PC-9 (cell line): ENCODE measurements around the gene C3. TPM values are rescaled to one million over a fixed set of nuclear protein-coding genes. Genes with fewer than 3 reads are reported as not detected.

Source experiments
- BruUV-seq: library from RNA; stranded (reverse); fragments of 400-500 nt; replicated peaks from 2 replicates; lab custom pipeline; 2021; lab: Mats Ljungman, UMichigan
- CTCF ChIA-PET: fragments of 300-600 bp; sonication (Branson Sonifier 250); formaldehyde crosslinking; loops from one replicate; lab custom pipeline; 2022; ENCODE audit warnings: antibody characterized with exemption; lab: Charles Lee
- POLR2A ChIA-PET: fragments of 300-600 bp; sonication (Branson Sonifier 250); formaldehyde crosslinking; loops from one replicate; lab custom pipeline; 2022; ENCODE audit warnings: antibody characterized with exemption; ENCODE audit not compliant: unreplicated experiment; lab: Charles Lee
- DNase-seq, 2 experiments: peaks; one replicate each; pipeline versions ENCODE4 v3.0.0 to v3.0.0-alpha.2; 2015 to 2022; ENCODE audit warnings: mixed read lengths in 1 of 2
- H2AFZ ChIP-seq: fragments of 200-600 bp; sonication (generic); 2 replicates; pipeline ENCODE4 v1.8.1; 2017; ENCODE audit warnings: antibody characterized with exemption
- H3F3A ChIP-seq: fragments of 200-600 bp; sonication (generic); 2 replicates; pipeline ENCODE4 v1.8.1; 2017; ENCODE audit warnings: antibody characterized with exemption, mild to moderate bottlenecking, low read depth; ENCODE audit not compliant: insufficient read depth
- H3K27ac ChIP-seq: fragments of 200-600 bp; sonication (generic); 2 replicates; pipeline ENCODE4 v1.6.1; 2016; ENCODE audit warnings: mixed run types
- H3K27me3 ChIP-seq: fragments of 200-600 bp; sonication (generic); 2 replicates; pipeline ENCODE4 v1.6.1; 2016; ENCODE audit warnings: low read depth, mixed run types; ENCODE audit not compliant: insufficient read depth
- H3K36me3 ChIP-seq: fragments of 200-600 bp; sonication (generic); 2 replicates; pipeline ENCODE4 v1.6.1; 2016; ENCODE audit warnings: low read depth, mixed run types
- H3K4me1 ChIP-seq: fragments of 200-600 bp; sonication (generic); replicated peaks from 2 replicates; pipeline ENCODE4 v1.6.1; 2016; ENCODE audit warnings: mixed run types; ENCODE audit not compliant: insufficient read depth
- H3K4me2 ChIP-seq: fragments of 200-600 bp; sonication (generic); 2 replicates; pipeline ENCODE4 v1.6.1; 2017; ENCODE audit warnings: mixed run types
- H3K4me3 ChIP-seq: fragments of 200-600 bp; sonication (generic); 2 replicates; pipeline ENCODE4 v1.6.1; 2016; ENCODE audit warnings: mixed run types
- H3K79me2 ChIP-seq: fragments of 200-600 bp; sonication (generic); 2 replicates; pipeline ENCODE4 v1.6.1; 2017; ENCODE audit warnings: low read depth, mixed run types
- H3K9me2 ChIP-seq: fragments of 200-600 bp; sonication (generic); 2 replicates; pipeline ENCODE4 v1.8.1; 2017; ENCODE audit warnings: mild to moderate bottlenecking; ENCODE audit not compliant: insufficient read depth
- H3K9me3 ChIP-seq: fragments of 200-600 bp; sonication (generic); 2 replicates; pipeline ENCODE4 v1.8.1; 2016; ENCODE audit warnings: low read depth; ENCODE audit not compliant: insufficient read depth
- H4K20me1 ChIP-seq: fragments of 200-600 bp; sonication (generic); 2 replicates; pipeline ENCODE4 v1.8.1; 2017; ENCODE audit not compliant: insufficient read depth
- EZH2 ChIP-seq: fragments of 200-600 bp; sonication (generic); IDR thresholded peaks from 2 replicates; pipeline ENCODE4 v1.8.0; 2017; ENCODE audit warnings: antibody characterized with exemption, low read depth
- intact Hi-C: fragments of 100-400 bp; cut with micrococcal nuclease; formaldehyde crosslinking; loops from one replicate; pipeline ENCODE4 v1.10.0; 2022; ENCODE audit not compliant: unreplicated experiment
- total RNA-seq: library from RNA; stranded (reverse); gene quantifications from 2 replicates; pipeline ENCODE4 v1.2.3, GENCODE V29; 2021
- TF ChIP-seq, protein P1 (sequence below): fragments of 200-600 bp; sonication (generic); conservative IDR thresholded peaks from 2 replicates; pipeline ENCODE4 v1.6.1; 2017; ENCODE audit warnings: mixed run types, antibody characterized with exemption, mild to moderate bottlenecking, moderate library complexity

The C3 gene
- total RNA-seq, 1 experiment from 2014 or later = 130 TPM

DNA sequence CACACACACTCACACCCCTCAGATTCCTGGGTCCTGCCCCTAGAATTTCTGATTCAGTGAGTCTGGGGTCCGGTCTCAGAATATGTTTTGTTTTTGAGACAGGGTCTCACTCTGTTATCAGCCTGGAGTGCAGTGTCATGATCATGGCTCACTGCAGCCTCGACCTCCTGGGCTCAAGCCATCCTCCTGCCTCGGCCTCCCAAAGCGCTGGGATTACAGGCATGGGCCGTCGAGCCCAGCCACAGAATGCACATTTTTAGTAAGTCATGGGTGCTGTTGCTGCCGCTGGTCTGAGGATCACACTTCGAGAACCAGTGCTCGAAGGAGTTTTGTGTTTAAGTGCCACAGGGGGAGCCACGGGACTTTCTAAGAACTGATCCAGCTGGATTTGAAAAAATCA, 28.4 kb downstream of the C3 start:
- Histone ChIP-seq H3K27me3 (no peaks in the 10 kb centered on the region), H3K9me2 (no peaks in the 10 kb centered on the region), H3K4me1 (no peaks in the 10 kb centered on the region), H3K36me3 (no peaks in the 10 kb centered on the region), H3F3A (no peaks in the 10 kb centered on the region; the same call in 1 of the 2 replicates), H3K27ac (no peak overlapping the region), H2AFZ (no peak overlapping the region), H3K4me2 (no peak overlapping the region), H3K9me3 (no peaks in the 10 kb centered on the region), H3K79me2 (no peaks in the 10 kb centered on the region), H4K20me1 (no peaks in the 10 kb centered on the region), H3K4me3 (no peak overlapping the region)
- intact Hi-C loops = no loop called here
- ChIA-PET POLR2A (no interaction called here), CTCF (no interaction called here)
- no peak for DNase-seq
- TF ChIP-seq EZH2 = no peak
- TF ChIP-seq, protein P1, sequence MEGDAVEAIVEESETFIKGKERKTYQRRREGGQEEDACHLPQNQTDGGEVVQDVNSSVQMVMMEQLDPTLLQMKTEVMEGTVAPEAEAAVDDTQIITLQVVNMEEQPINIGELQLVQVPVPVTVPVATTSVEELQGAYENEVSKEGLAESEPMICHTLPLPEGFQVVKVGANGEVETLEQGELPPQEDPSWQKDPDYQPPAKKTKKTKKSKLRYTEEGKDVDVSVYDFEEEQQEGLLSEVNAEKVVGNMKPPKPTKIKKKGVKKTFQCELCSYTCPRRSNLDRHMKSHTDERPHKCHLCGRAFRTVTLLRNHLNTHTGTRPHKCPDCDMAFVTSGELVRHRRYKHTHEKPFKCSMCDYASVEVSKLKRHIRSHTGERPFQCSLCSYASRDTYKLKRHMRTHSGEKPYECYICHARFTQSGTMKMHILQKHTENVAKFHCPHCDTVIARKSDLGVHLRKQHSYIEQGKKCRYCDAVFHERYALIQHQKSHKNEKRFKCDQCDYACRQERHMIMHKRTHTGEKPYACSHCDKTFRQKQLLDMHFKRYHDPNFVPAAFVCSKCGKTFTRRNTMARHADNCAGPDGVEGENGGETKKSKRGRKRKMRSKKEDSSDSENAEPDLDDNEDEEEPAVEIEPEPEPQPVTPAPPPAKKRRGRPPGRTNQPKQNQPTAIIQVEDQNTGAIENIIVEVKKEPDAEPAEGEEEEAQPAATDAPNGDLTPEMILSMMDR = no peak
- BruUV-seq = no TSS peak

GRCh38 chr19:6691342-6691741, 29.1 kb downstream of the C3 start:
- ChIA-PET POLR2A (no interaction called here), CTCF (no interaction called here)
- H3K36me3 ChIP-seq = no peaks in the 10 kb centered on the region
- H3K79me2 ChIP-seq = no peaks in the 10 kb centered on the region
- no peaks in the 10 kb centered on the region for H3K4me1 ChIP-seq
- H3K4me2 ChIP-seq = no peak overlapping the region
- H3F3A ChIP-seq = no peaks in the 10 kb centered on the region; the same call in 1 of the 2 replicates
- no peaks in the 10 kb centered on the region for H3K9me3 ChIP-seq
- H3K4me3 ChIP-seq = no peak overlapping the region
- no peaks in the 10 kb centered on the region for H3K9me2 ChIP-seq
- H4K20me1 ChIP-seq = no peaks in the 10 kb centered on the region
- no peak overlapping the region for H3K27ac ChIP-seq
- TF ChIP-seq, protein P1 = no peak
- no peak for TF ChIP-seq EZH2
- BruUV-seq = no TSS peak
- no peak overlapping the region for H2AFZ ChIP-seq
- DNase-seq = no peak
- intact Hi-C loops = no loop called here
- H3K27me3 ChIP-seq = no peaks in the 10 kb centered on the region

DNA sequence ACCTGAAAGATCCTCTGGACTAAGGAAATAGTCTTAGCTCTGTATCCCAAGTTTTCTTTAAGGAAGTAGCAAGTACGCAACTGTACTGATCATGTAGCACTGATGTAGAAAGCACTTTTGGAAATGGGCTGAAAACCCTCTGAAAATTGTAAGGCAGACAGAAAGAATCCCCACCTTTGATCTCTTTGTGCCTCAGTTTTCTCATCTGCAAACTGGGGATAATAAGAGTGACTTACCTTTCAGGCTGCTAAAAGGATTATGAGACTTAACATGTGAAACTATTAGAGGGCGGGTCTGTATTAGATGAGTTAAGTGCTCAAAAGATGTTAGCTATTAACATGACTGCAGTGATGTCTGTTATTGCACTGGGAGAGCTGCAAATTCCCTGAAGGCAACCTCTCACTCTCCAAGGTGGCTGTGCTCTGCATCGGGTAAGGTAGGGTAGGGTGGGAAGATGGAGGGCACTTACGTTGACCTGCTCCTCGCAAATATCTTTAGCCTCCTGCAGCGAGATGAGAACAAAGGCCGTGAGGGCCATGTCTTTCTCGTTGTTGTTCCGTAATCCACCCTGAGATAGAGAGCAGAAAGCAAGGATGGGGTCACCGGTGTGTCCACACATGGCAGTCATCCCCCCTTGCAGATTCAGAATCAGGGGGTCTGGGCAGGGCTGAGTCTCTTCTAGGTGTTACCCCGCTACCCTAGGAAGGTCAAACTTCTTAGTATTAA, 30.1 kb downstream of the C3 start:
- no peaks in the 10 kb centered on the region for H3K36me3 ChIP-seq
- DNase-seq = no peak
- H3K9me3 ChIP-seq = no peaks in the 10 kb centered on the region
- H3K27ac ChIP-seq = no peak overlapping the region
- H3K4me2 ChIP-seq = no peak overlapping the region
- H2AFZ ChIP-seq = no peak overlapping the region
- no peaks in the 10 kb centered on the region for H3K27me3 ChIP-seq
- intact Hi-C loops = no loop called here
- no peaks in the 10 kb centered on the region; the same call in 1 of the 2 replicates for H3F3A ChIP-seq
- no TSS peak for BruUV-seq
- H3K4me3 ChIP-seq = no peak overlapping the region
- no peaks in the 10 kb centered on the region for H4K20me1 ChIP-seq
- ChIA-PET CTCF (no interaction called here), POLR2A (interaction anchor here (0.6 kb wide), 1 partner anchor 30 kb away, joined by 15 read pairs; no protein-coding TSS in a partner anchor)
- no peaks in the 10 kb centered on the region for H3K9me2 ChIP-seq
- TF ChIP-seq, protein P1 = no peak
- TF ChIP-seq EZH2 = no peak
- H3K4me1 ChIP-seq = no peaks in the 10 kb centered on the region
- H3K79me2 ChIP-seq = no peaks in the 10 kb centered on the region
